ENCODE measurements around the gene NAGLU. TPM values are rescaled to one million over a fixed set of nuclear protein-coding genes. Genes with fewer than 3 reads are reported as not detected.
"Not testable (repeated sequence)": the region's sequence is repeated elsewhere in the genome, so short reads cannot be mapped to it uniquely, and the experiment has no call there.

The NAGLU gene
- total RNA-seq, 2 donors from 2014 or later: 13.1 to 16.9 TPM

DNA sequence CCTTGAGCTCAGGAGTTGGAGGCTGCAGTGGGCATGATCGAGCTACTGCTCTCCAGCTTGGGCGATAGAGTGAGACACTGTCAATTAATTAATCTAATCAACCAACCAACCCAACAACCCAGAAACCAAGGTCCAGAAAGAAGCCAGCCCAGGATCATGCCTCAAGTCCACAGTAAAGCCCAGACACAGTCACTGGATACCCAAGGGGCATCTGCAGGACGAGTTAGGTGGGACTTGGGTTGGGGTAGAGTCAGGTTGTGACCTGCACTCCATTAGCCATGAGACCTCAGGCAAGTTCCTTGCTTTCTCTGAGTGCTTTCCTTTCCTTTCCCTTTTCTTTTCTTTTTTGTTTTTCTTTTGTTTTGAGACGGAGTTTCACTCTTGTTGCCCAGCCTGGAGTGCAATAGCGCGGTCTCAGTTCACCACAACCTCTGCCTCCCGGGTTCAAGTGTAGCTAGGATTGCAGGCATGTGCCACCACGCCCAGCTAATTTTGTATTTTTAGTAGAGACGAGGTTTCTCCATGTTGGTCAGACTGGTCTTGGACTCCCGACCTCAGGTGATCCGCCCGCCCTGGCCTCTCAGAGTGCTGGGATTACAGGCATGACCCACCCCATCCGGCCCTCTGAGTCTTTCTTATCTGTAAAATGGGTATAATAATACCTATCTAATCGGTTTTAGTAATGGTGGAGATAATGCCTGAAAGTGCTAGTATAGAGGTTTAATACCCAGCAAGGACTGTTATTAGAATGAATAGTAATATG lies 13.1 kb downstream of the NAGLU start:
- no peak overlapping the region for H3K27ac Mint-ChIP-seq
- no peaks in the 10 kb centered on the region for H3K36me3 Mint-ChIP-seq
- ATAC-seq: no peak
- H3K9me3 Mint-ChIP-seq: no peaks in the 10 kb centered on the region
- DNase-seq (ENCODE audit: low spot score in 2 of 2): no peak

DNA sequence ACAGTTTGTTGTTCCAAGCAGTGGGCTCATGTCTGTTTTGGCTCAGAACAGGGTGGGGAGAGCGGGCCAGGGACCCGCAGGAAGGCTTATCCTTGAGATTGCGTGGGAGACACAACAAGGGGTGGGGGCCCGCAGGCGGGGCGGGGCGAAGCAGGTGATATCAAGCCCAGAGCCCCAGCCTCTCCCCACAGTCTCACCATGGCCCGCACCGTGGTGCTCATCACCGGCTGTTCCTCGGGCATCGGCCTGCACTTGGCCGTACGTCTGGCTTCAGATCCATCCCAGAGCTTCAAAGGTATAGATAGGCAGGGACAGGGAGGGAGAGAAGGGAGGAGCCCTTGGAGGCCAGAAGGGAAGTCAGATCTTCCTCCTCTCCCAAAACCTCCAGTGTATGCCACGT lies 16.7 kb downstream of the NAGLU start, which contains the start of gene HSD17B1:
Gene HSD17B1 (plus strand): TSS at position 188 of the 400 bp plus-strand sequence. CDS start 11 bp downstream, at position 199.
- H3K36me3 Mint-ChIP-seq; H3K9me3 Mint-ChIP-seq; DNase-seq (ENCODE audit: low spot score in 2 of 2); ATAC-seq: not testable (repeated sequence)
- peak within 1 kb of the TSS in 1 of 2 donors; percentile 95 for H3K27ac Mint-ChIP-seq

DNA sequence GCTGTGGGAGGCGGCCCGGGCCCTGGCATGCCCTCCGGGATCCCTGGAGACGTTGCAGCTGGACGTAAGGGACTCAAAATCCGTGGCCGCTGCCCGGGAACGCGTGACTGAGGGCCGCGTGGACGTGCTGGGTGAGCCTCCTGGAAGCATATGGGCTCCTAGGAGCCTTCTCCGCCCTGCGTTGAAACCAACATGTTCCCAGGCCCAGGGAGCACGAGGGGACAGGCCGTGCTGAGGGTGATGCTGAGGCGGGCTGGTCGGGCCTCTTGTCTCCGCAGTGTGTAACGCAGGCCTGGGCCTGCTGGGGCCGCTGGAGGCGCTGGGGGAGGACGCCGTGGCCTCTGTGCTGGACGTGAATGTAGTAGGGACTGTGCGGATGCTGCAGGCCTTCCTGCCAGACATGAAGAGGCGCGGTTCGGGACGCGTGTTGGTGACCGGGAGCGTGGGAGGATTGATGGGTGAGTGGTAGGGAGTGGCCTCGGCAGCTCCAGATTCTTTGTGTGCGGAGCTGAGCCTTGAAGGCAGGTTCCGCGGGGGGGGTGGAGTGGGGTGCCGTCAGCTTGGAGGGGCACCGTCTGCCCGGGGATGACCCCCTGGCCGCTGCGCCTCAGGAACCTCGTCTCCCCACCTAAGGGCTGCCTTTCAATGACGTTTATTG lies 17.2 kb downstream of the NAGLU start:
- H3K36me3 Mint-ChIP-seq: peaks cover 0 to 6% of the 10 kb centered on the region in 2 donors
- H3K9me3 Mint-ChIP-seq: no peaks in the 10 kb centered on the region
- peak overlapping the region in 1 of 2 donors; percentile 95 for H3K27ac Mint-ChIP-seq
- no peak for ATAC-seq
- DNase-seq (ENCODE audit: low spot score in 2 of 2): no peak

DNA sequence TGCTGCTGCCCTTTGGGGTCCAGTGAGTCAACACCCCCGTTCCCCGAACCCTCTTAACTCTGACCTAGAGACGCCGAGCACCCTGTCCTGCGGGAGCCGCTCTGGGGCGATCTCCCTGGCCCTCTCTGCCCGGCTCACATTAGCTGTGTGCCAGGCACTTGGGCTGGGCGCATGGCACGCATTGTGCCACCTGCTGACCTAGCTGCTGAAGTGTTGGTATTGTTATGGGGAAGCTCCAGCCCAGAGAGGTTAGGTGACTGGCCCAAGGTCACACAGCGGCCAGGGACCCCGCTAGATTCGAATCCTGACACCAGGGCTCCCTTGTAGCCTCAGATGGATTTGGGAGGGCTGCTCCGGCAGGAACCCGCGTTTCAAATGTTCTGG lies 17.8 kb downstream of the NAGLU start:
- H3K9me3 Mint-ChIP-seq: no peaks in the 10 kb centered on the region
- no peak for DNase-seq (ENCODE audit: low spot score in 2 of 2)
- peaks cover 0 to 6% of the 10 kb centered on the region in 2 donors for H3K36me3 Mint-ChIP-seq
- ATAC-seq: peak in 1 of 2 donors; percentile 35
- peak overlapping the region in 1 of 2 donors; percentile 95 for H3K27ac Mint-ChIP-seq

DNA sequence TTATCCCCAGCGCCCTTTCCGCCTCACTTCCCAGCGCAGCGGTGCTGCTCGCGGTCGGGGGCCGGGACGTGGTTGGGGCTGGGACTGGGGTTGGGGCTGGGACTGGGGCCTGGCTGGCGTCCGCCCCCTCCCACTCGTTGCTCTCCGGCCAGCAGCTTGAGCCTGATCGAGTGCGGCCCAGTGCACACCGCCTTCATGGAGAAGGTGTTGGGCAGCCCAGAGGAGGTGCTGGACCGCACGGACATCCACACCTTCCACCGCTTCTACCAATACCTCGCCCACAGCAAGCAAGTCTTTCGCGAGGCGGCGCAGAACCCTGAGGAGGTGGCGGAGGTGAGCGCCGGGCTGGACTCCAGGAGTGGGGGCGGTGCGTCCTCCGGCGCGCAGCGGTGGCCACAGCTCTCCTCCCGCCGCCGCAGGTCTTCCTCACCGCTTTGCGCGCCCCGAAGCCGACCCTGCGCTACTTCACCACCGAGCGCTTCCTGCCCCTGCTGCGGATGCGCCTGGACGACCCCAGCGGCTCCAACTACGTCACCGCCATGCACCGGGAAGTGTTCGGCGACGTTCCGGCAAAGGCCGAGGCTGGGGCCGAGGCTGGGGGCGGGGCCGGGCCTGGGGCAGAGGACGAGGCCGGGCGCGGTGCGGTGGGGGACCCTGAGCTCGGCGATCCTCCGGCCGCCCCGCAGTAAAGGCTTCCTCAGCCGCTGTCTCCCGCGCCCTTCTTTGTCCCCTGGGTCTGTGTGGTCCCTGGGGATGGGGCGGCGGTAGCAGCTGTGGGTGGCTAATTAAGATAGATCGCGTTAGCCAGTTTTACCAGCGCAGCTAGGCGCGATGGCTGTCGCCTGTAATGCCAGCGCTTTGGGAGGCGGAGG lies 18.4 kb downstream of the NAGLU start:
- DNase-seq (ENCODE audit: low spot score in 2 of 2) (peak; percentile 79 to 85), ATAC-seq (peak; percentile 91 to 92)
- Mint-ChIP-seq H3K9me3 (no peaks in the 10 kb centered on the region), H3K36me3 (peaks cover 0 to 6% of the 10 kb centered on the region in 2 donors), H3K27ac (peak overlapping the region; percentile 94 to 95)

DNA sequence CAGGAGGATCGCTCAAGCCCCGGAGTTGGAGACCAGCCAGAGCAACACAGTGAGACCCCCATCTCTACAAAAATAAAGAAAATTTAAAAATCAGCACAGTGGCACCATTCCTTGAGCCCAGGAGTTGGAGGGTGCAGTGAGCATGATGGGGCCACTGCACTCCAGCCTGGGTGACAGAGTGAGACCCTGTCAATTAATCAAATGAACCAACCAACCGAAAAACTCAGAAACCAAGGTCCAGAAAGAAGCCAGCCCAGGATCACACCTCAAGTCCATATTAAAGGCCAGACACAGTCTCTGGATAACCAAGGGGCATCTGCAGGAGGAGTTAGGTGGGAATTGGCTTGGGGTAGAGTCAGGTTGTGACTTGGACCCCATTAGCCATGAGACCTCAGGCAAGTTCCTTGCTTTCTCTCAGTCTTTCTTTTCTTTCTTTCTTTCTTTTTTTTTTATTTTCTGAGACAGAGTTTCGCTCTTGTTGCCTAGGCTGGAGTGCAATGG lies 19.1 kb downstream of the NAGLU start:
- peaks cover 0 to 6% of the 10 kb centered on the region in 2 donors for H3K36me3 Mint-ChIP-seq
- H3K9me3 Mint-ChIP-seq: no peaks in the 10 kb centered on the region
- peak overlapping the region; percentile 94 to 95 for H3K27ac Mint-ChIP-seq
- ATAC-seq (peak; percentile 6 to 14), DNase-seq (ENCODE audit: low spot score in 2 of 2) (no peak)

DNA sequence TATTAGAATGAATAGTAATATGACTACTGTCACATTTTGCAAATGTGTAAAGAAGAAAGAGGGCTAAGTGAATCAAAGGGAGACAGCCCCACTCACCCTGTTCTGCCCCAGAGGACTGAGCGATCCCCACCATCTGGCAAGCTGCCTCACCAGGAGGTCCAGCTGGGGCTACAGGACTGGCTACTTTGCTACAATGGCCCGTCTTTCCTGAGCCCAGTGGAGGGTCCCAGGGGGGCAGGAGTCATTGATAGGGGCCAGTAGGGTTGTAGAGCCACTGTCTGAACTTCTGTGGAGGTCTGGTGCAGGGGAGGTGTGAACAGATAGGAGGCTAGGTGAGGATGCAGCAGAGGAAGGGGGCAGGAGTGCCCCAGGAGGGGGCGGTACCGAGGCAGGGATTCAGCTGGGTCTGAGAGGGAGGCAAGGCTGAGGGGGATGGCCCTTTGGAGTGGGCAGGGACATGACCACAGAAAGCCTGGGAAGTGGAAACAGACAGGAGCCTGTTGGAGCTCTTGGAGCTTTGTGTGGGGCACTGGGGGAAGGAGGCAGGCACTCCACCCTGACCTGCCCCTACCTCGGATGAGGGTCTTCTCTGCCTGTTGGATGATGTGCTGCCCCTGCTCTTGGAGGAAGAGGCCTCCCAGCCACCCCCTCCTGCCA lies 20.0 kb downstream of the NAGLU start:
- ATAC-seq: peak in 1 of 2 donors; percentile 39
- not testable (repeated sequence) for H3K9me3 Mint-ChIP-seq; H3K36me3 Mint-ChIP-seq; DNase-seq (ENCODE audit: low spot score in 2 of 2)
- peak overlapping the region; percentile 9 to 95 for H3K27ac Mint-ChIP-seq

DNA sequence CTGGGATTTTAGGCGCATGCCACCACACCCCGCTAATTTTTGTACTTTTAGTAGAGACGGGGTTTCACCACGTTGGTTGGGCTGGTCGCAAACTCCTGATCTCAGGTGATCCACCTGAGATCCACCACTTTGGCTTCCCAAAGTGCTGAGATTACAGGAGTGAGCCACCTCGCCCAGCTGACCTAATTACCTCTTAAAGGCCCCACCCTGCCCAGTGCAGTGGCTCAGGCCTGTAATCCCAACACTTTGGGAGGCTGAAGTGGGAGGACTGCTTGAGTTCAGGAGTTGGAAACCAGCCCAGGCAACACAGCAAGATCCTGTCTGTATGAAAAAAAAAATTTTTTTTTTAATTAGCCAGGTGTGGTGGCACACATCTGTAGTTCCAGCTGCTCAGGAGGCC lies 23.0 kb downstream of the NAGLU start:
- Mint-ChIP-seq H3K36me3 (peaks cover 23 to 30% of the 10 kb centered on the region in 2 donors), H3K27ac (peak overlapping the region in 1 of 2 donors; percentile 28), H3K9me3 (no peaks in the 10 kb centered on the region)
- ATAC-seq: no peak
- no peak for DNase-seq (ENCODE audit: low spot score in 2 of 2)

DNA sequence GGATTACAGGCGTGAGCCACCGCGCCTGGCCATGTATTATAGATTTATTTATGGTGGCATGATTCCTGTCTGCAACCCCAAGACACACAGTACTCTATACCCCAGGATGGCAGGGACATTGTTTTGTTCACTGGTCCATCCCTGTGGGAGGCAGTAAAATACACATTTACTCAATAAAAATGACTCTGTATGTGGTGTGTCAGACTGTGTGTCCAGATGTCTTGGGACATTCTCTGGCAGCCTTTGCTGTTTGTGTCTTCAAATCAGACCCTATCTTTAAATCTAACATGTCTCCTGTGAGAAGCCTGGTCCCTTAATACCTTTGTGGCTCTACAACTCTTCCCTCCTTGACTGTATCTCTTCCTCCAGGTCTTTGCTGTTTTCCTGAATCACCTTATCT lies 24.2 kb downstream of the NAGLU start:
- no peaks in the 10 kb centered on the region for H3K9me3 Mint-ChIP-seq
- DNase-seq (ENCODE audit: low spot score in 2 of 2): no peak
- no peak for ATAC-seq
- H3K36me3 Mint-ChIP-seq: peaks cover 23 to 25% of the 10 kb centered on the region in 2 donors
- H3K27ac Mint-ChIP-seq: no peak overlapping the region

DNA sequence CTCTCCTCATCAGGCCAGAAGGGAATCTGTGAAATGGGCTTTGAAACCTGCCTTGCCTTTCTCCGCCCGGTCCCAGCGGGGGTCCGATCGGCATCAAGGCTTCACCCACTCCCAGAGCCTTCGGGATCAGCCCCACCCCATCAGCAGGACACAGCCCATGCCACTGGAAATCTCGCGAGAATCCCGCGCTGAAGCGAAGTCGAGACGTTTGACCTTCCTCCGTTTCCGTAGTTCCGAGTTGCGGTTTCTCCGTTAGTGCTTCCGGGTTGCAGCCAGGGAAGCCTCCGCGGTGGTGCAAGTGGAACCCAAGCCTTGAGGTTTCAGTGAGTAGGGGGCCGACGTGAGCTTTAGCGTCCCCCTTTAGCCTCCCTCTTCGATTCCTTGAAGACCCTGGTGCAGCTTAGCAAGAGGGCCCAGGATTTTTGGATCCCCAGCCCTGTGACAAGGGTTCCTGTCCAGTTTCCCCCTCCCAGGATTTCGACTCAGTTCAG lies 25.9 kb downstream of the NAGLU start, which contains the start of gene COASY:
Gene COASY (plus strand): TSS at position 252 of the 491 bp plus-strand sequence. CDS start 475 bp downstream, outside the sequence.
- H3K36me3 Mint-ChIP-seq: peaks cover 25 to 29% of the 10 kb centered on the region in 2 donors
- H3K27ac Mint-ChIP-seq: peak within 1 kb of the TSS; percentile 93 to 99
- DNase-seq (ENCODE audit: low spot score in 2 of 2) (peak; percentile 91 to 95), ATAC-seq (peak; percentile 78 to 88)
- H3K9me3 Mint-ChIP-seq: no peaks in the 10 kb centered on the region

DNA sequence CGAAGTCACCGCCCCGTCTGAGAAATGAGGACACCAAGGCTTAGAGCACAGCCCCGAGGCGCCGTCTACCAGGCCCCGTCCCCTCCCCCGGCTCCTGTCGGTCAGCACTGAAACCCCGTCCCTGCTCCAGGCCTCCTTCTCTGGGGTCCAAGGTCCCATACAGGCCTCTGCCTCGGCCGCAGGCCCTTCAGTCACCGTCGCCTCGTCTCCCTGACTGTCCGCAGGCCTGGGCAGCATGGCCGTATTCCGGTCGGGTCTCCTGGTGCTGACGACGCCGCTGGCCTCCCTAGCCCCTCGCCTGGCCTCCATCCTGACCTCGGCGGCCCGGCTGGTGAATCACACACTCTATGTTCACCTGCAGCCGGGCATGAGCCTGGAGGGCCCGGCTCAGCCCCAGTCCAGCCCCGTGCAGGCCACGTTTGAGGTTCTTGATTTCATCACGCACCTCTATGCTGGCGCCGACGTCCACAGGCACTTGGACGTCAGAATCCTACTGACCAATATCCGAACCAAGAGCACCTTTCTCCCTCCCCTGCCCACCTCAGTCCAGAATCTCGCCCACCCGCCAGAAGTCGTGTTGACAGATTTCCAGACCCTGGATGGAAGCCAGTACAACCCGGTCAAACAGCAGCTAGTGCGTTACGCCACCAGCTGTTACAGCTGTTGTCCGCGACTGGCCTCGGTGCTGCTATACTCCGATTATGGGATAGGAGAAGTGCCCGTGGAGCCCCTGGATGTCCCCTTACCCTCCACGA lies 26.5 kb downstream of the NAGLU start:
- peak overlapping the region; percentile 93 to 99 for H3K27ac Mint-ChIP-seq
- DNase-seq (ENCODE audit: low spot score in 2 of 2) (no peak), ATAC-seq (peak; percentile 15 to 31)
- peaks cover 26 to 34% of the 10 kb centered on the region in 2 donors for H3K36me3 Mint-ChIP-seq
- H3K9me3 Mint-ChIP-seq: no peaks in the 10 kb centered on the region

DNA sequence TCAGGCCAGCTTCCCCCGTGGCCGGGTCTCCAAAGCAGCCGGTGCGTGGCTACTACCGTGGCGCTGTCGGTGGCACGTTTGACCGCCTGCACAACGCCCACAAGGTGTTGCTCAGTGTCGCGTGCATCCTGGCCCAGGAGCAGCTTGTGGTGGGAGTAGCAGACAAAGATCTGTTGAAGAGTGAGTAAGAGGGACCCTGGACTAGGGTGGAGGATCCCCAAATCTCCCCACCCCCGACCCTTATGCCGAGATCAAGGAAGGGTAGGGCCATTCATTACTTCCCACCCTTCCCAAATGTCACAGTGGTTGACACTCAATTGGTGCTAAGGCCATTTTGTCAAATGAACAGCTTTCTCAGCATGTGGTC lies 27.1 kb downstream of the NAGLU start:
- Mint-ChIP-seq H3K27ac (peak overlapping the region; percentile 93 to 99), H3K36me3 (peaks cover 31 to 38% of the 10 kb centered on the region in 2 donors), H3K9me3 (no peaks in the 10 kb centered on the region)
- ATAC-seq (no peak), DNase-seq (ENCODE audit: low spot score in 2 of 2) (no peak)

DNA sequence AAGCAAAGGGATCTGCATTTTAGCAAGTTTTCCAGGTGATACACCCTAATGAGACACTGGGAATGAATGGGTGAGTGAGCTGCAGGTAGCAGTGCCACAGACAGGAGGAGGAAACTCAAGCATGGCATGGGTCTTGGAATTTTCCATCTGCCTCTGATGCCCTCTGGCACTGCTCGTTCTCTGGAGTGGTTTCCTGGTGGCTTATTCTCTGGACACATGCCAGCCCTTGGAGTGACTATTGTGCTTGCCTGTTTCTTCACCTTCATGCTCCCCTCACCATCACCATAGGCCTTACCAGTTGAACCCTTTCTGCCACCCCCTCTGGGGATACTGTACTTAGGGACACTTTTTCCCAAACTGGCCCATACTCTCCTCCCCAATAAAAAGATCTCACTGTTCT lies 27.5 kb downstream of the NAGLU start:
- Mint-ChIP-seq H3K36me3 (peaks cover 32 to 38% of the 10 kb centered on the region in 2 donors), H3K9me3 (no peaks in the 10 kb centered on the region), H3K27ac (peak overlapping the region; percentile 93 to 99)
- ATAC-seq (no peak), DNase-seq (ENCODE audit: low spot score in 2 of 2) (no peak)

DNA sequence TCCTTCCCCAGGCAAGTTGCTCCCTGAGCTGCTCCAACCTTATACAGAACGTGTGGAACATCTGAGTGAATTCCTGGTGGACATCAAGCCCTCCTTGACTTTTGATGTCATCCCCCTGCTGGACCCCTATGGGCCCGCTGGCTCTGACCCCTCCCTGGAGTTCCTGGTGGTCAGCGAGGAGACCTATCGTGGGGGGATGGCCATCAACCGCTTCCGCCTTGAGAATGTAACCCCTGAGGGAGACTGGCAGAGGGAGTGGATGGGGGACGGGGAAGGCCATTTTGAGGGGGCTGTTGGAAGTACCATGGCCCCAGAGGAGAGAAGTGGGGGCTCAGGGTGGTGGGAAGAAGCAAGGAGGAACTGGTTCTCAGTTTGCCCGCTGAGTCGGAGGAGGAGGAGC lies 27.9 kb downstream of the NAGLU start:
- no peaks in the 10 kb centered on the region for H3K9me3 Mint-ChIP-seq
- H3K36me3 Mint-ChIP-seq: peaks cover 36 to 38% of the 10 kb centered on the region in 2 donors
- peak overlapping the region; percentile 93 to 99 for H3K27ac Mint-ChIP-seq
- DNase-seq (ENCODE audit: low spot score in 2 of 2) (no peak), ATAC-seq (no peak)

DNA sequence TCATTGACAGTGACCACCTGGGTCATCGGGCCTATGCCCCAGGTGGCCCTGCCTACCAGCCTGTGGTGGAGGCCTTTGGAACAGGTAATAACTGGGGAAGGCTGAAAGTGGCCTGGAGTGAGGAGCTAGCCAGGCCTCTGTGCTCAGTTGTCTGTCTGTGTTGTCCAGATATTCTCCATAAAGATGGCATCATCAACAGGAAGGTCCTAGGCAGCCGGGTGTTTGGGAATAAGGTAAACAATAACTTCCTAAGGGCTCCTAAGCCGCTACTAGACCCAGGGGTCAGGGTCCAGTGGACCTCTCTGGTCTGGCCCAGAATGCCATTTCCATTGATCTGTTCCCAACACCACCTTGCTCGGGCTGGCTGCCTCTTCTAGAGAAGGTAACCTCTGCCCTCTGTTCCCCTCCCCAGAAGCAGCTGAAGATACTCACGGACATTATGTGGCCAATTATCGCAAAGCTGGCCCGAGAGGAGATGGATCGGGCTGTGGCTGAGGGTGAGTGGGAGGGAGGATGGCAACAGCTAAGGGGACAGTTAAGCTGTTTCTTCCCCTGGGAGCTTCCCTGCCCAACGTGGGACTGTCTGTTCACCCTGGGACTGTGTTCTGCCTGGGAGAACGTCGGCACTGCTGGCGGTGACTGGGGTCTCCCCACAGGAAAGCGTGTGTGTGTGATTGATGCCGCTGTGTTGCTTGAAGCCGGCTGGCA lies 28.9 kb downstream of the NAGLU start:
- ATAC-seq: no peak
- no peak for DNase-seq (ENCODE audit: low spot score in 2 of 2)
- peak overlapping the region in 1 of 2 donors; percentile 93 for H3K27ac Mint-ChIP-seq
- H3K9me3 Mint-ChIP-seq: no peaks in the 10 kb centered on the region
- peaks cover 38 to 40% of the 10 kb centered on the region in 2 donors for H3K36me3 Mint-ChIP-seq

Data from activated naive CD4-positive, alpha-beta T cell treated with anti-CD3 and anti-CD28 coated beads, Interleukin-2, amount 50 U/mL, for 72 hours (primary cell).